Vagina (tissue), 2 donors: Measurements from ENCODE around the gene SURF6.

Experiments
- CTCF ChIP-seq, 3 experiments: fragments of 450-650 bp in 2 of 3; fragments of 200-600 bp in 1 of 3; sonication (generic) in 1 of 3; IDR thresholded peaks; one replicate each; pipeline ENCODE4 v1.5.1; 2017 to 2019; ENCODE audit warnings: antibody characterized with exemption in 3 of 3, mild to moderate bottlenecking in 2 of 3, moderate library complexity in 2 of 3
- POLR2A ChIP-seq, 2 donors: fragments of 450-650 bp; IDR thresholded peaks; one replicate each; pipeline ENCODE4 v1.6.1; 2017; ENCODE audit warnings: antibody characterized with exemption in 2 of 2, mild to moderate bottlenecking in 2 of 2, moderate library complexity in 2 of 2
- POLR2AphosphoS5 ChIP-seq, 2 donors: sonication (generic); formaldehyde crosslinking; IDR thresholded peaks; one replicate each; pipeline ENCODE4 v1.9.0; 2017; ENCODE audit warnings: antibody characterized with exemption in 2 of 2, mild to moderate bottlenecking in 2 of 2, low read depth in 1 of 2; ENCODE audit not compliant: insufficient read depth in 1 of 2

- no peak for TF ChIP-seq CTCF (IDR thresholded peaks at IDR 0.05)
- no peak for TF ChIP-seq POLR2AphosphoS5 (IDR thresholded peaks at IDR 0.05; ENCODE audit: insufficient read depth in 1 of 2, low read depth in 1 of 2)
- TF ChIP-seq POLR2A (IDR thresholded peaks at IDR 0.05): no peak
Observed at GRCh38 chr9:133383438-133383837, 47.5 kb upstream of the SURF6 start.
